Gastroesophageal sphincter (tissue), 3 donors: ENCODE results near the gene GRAMD4.

ENCODE experiments used
- CTCF ChIP-seq, 4 experiments: fragments of 200-600 bp in 2 of 4; fragments of 450-650 bp in 2 of 4; sonication (generic) in 1 of 4; IDR thresholded peaks; one replicate each; pipeline ENCODE4 v1.5.1; 2017 to 2019; ENCODE audit warnings: antibody characterized with exemption in 4 of 4, mild to moderate bottlenecking in 2 of 4, moderate library complexity in 2 of 4
- EP300 ChIP-seq: sonication (generic); formaldehyde crosslinking; IDR thresholded peaks from one replicate; pipeline ENCODE4 v1.6.1; 2017; ENCODE audit warnings: antibody characterized with exemption, mild to moderate bottlenecking
- POLR2AphosphoS5 ChIP-seq: sonication (generic); formaldehyde crosslinking; IDR thresholded peaks from one replicate; pipeline ENCODE4 v1.6.1; 2017; ENCODE audit warnings: antibody characterized with exemption

DNA sequence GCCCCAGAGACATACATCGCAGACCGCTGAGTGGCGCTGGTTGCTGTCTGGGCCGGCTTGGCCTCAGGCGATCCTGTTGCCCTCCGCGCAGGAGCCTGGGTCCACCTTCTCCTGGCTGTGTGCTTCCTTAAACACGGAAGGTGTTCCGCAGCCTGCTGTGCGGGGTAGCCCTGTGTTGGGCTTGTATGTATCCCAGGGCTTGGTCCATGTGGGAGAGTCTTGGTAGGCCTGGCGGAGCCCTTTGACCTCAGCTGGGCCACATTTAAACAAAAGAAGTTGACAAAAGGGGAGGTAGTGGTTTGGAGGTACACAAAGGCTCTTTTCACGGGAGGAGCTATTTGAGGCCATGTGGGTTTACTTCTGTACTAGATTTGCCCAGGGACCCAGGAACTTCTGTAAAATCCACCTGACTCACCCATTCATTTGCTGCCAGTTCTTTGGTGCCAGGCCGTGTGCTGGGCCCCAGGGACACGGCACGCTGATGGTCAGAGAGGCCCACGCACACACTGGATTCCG, 11.0 kb upstream of the GRAMD4 start:
- no peak for TF ChIP-seq CTCF (IDR thresholded peaks at IDR 0.05)
- TF ChIP-seq EP300: no peak
- TF ChIP-seq POLR2AphosphoS5: no peak
